Fibroblast of lung (primary cell): ENCODE measurements around the gene INPPL1. TPM values are rescaled to one million over a fixed set of nuclear protein-coding genes. Genes with fewer than 3 reads are reported as not detected.

Source experiments
- DNase-seq, 2 donors: peaks; one replicate each; pipeline versions ENCODE4 v3.0.0 to v3.0.0-alpha.2; 2010; ENCODE audit warnings: low read depth in 2 of 2
- H2AFZ ChIP-seq: 2 replicates; pipeline ENCODE4 v1.5.1; 2012; ENCODE audit warnings: low read length, control low read depth, inconsistent platforms
- H3K27ac ChIP-seq: 2 replicates; pipeline ENCODE4 v1.5.1; 2011; ENCODE audit warnings: low read length, control low read depth; ENCODE audit not compliant: insufficient read depth
- H3K27me3 ChIP-seq: 2 replicates; pipeline ENCODE4 v1.5.1; 2011; ENCODE audit warnings: mild to moderate bottlenecking, low read length; ENCODE audit not compliant: control insufficient read depth, insufficient read depth
- H3K36me3 ChIP-seq: 2 replicates; pipeline ENCODE4 v1.5.1; 2011; ENCODE audit warnings: low read length; ENCODE audit not compliant: control insufficient read depth, insufficient read depth
- H3K4me1 ChIP-seq: 2 replicates; pipeline ENCODE4 v1.5.1; 2011; ENCODE audit warnings: low read length; ENCODE audit not compliant: control insufficient read depth, insufficient read depth; ENCODE audit errors: extremely low read depth
- H3K4me2 ChIP-seq: 2 replicates; pipeline ENCODE4 v1.5.1; 2011; ENCODE audit warnings: low read length, control low read depth; ENCODE audit not compliant: insufficient read depth; ENCODE audit errors: extremely low read depth
- H3K4me3 ChIP-seq, 4 experiments: fragments of 200-600 bp in 1 of 4; sonication (generic) in 1 of 4; replicated peaks in 1 of 4; 2 replicates each; pipeline ENCODE4 v1.5.1; 2011 to 2016; ENCODE audit warnings: low read length in 4 of 4, low read depth in 3 of 4, mild to moderate bottlenecking in 3 of 4, control low read depth in 2 of 4, inconsistent platforms in 1 of 4, mixed read lengths in 1 of 4; ENCODE audit not compliant: insufficient read depth in 1 of 4; ENCODE audit errors: control extremely low read depth in 1 of 4
- H3K79me2 ChIP-seq: 2 replicates; pipeline ENCODE4 v1.5.1; 2012; ENCODE audit warnings: mild to moderate bottlenecking, low read length, inconsistent platforms; ENCODE audit not compliant: control insufficient read depth, insufficient read depth
- H3K9ac ChIP-seq: 2 replicates; pipeline ENCODE4 v1.5.1; 2011; ENCODE audit warnings: mild to moderate bottlenecking, low read length, control low read depth; ENCODE audit not compliant: insufficient read depth
- H3K9me3 ChIP-seq: 2 replicates; pipeline ENCODE4 v1.5.1; 2012; ENCODE audit warnings: low read depth, low read length; ENCODE audit not compliant: control insufficient read depth, insufficient read depth
- H4K20me1 ChIP-seq: 2 replicates; pipeline ENCODE4 v1.5.1; 2011; ENCODE audit warnings: low read length; ENCODE audit not compliant: control insufficient read depth, insufficient read depth; ENCODE audit errors: extremely low read depth
- CTCF ChIP-seq, 2 donors: IDR thresholded peaks in 1 of 2; conservative IDR thresholded peaks in 1 of 2; 1 replicate in 1 of 2; 2 replicates in 1 of 2; pipeline ENCODE4 v1.5.1; 2011 to 2012; ENCODE audit warnings: low read length in 2 of 2, control low read depth in 1 of 2, inconsistent platforms in 1 of 2, low read depth in 1 of 2, mild to moderate bottlenecking in 1 of 2
- EZH2 ChIP-seq: IDR thresholded peaks from 2 replicates; pipeline ENCODE4 v1.5.1; 2012; ENCODE audit warnings: low read length, control low read depth, mild to moderate bottlenecking; ENCODE audit errors: missing control alignments
- polyA plus RNA-seq, 2 donors: library from polyadenylated mRNA; depleted of rRNA in 1 of 2; stranded (reverse) in 1 of 2; unstranded in 1 of 2; fragments of >200 nt; gene quantifications; 2 replicates each; pipeline ENCODE4 v1.2.1, GENCODE V29; 2011 to 2012; ENCODE audit warnings: missing spikeins in 1 of 2
- total RNA-seq: library from RNA; depleted of rRNA; stranded (reverse); fragments of >200 nt; gene quantifications from 2 replicates; pipeline ENCODE4 v1.2.1, GENCODE V29; 2014

Gene INPPL1
- total and polyA plus RNA-seq, 2 donors (not counting 1 experiment from before 2014, with no cell fraction given) = 60.3 to 102 TPM

- no peaks in the 10 kb centered on the region for H3K4me1 ChIP-seq
- H3K9ac ChIP-seq = no peak overlapping the region
- H3K27me3 ChIP-seq = no peaks in the 10 kb centered on the region
- no peak overlapping the region for H3K27ac ChIP-seq
- H3K9me3 ChIP-seq = no peaks in the 10 kb centered on the region
- DNase-seq = no peak
- H4K20me1 ChIP-seq = no peaks in the 10 kb centered on the region
- no peaks in the 10 kb centered on the region for H3K79me2 ChIP-seq
- TF ChIP-seq CTCF (conservative IDR thresholded peaks at IDR 0.05 in 1 of 2, IDR thresholded peaks at IDR 0.05 in 1 of 2; ENCODE audit: low read depth in 1 of 2, low read length in 2 of 2) = no peak
- TF ChIP-seq EZH2 = no peak
- no peak overlapping the region for H3K4me2 ChIP-seq
- H2AFZ ChIP-seq = no peak overlapping the region
- no peaks in the 10 kb centered on the region for H3K36me3 ChIP-seq
- H3K4me3 ChIP-seq = no peak overlapping the region
Measured at GRCh38 chr11:72188267-72188666, 36.3 kb upstream of the INPPL1 start.

- Histone ChIP-seq H2AFZ (no peak overlapping the region), H3K27me3 (no peaks in the 10 kb centered on the region), H3K27ac (no peak overlapping the region), H3K4me1 (no peaks in the 10 kb centered on the region), H3K4me3 (no peak overlapping the region), H3K4me2 (no peak overlapping the region), H3K9me3 (no peaks in the 10 kb centered on the region), H4K20me1 (no peaks in the 10 kb centered on the region), H3K36me3 (no peaks in the 10 kb centered on the region), H3K9ac (no peak overlapping the region), H3K79me2 (no peaks in the 10 kb centered on the region)
- TF ChIP-seq EZH2 (no peak), CTCF (conservative IDR thresholded peaks at IDR 0.05 in 1 of 2, IDR thresholded peaks at IDR 0.05 in 1 of 2; ENCODE audit: low read depth in 1 of 2, low read length in 2 of 2) (no peak)
- peak in 1 of 2 donors; percentile 43 for DNase-seq
Measured at GRCh38 chr11:72189455-72190250, 34.9 kb upstream of the INPPL1 start.

- Histone ChIP-seq H3K36me3 (no peaks in the 10 kb centered on the region), H3K27ac (no peak overlapping the region), H3K4me3 (no peak overlapping the region), H3K79me2 (no peaks in the 10 kb centered on the region), H3K4me2 (no peak overlapping the region), H3K9ac (no peak overlapping the region), H3K27me3 (no peaks in the 10 kb centered on the region), H3K9me3 (no peaks in the 10 kb centered on the region), H3K4me1 (no peaks in the 10 kb centered on the region), H4K20me1 (no peaks in the 10 kb centered on the region), H2AFZ (no peak overlapping the region)
- TF ChIP-seq EZH2 = no peak
- TF ChIP-seq CTCF (conservative IDR thresholded peaks at IDR 0.05 in 1 of 2, IDR thresholded peaks at IDR 0.05 in 1 of 2; ENCODE audit: low read depth in 1 of 2, low read length in 2 of 2) = no peak
- no peak for DNase-seq
Measured at GRCh38 chr11:72190631-72191071, 33.9 kb upstream of the INPPL1 start.
